ENCODE results near the gene MSANTD4. TPM values are rescaled to one million over a fixed set of nuclear protein-coding genes. Genes with fewer than 3 reads are reported as not detected.

MSANTD4 gene
- total RNA-seq, 1 experiment from 2014 or later, result 17.5 TPM

DNA sequence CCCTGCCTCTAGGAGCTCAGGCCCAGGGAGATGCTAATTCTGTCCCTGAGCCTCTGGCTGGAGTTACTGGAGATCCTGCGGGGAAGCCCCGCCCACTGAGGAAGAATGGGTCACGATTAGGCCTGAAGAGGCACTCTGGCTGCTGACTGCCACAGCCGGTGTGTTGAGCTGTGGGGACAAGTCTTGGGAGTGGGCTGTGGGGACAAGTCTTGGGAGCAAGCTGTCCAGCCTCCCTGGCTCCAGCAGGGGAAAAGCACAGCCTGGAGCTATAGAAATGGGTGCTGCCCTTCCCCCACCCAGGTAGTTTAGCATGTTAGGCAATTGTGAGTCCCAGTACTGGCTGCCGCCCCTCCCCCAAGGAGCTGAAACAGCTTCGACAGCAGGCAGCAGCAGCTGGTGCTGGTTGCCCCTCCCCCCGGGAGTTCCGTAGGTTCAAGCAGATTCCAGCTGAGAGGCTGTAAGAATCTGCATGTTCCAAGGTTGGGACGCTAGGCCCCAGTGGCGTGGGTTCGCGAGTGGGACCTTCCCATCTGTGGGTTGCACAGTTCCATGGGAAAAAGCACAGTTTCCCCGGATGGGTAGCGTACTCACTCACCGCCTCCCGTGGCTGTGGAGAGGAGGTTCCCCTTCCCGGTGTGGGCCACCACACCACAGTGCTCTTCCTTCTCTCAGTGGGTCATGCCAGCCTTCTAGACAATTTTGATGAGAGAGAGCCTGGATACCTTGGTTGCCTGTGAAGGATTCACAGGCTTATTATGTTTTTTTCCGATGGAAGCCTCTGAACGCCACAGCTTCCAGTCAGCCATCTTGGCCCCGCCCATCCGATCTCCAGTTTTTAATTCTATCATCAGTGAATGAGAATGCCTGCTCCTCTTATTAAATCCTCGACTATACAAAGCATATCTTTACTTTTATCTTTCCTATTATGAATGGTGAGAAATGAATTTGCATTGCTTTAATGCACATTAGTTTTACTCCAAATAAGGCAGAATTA lies 61.5 kb downstream of the MSANTD4 start:
- Histone ChIP-seq H4K8ac (replicated peaks; ENCODE audit: insufficient read length, low read depth, low read length) (no peak overlapping the region), H3K4ac (ENCODE audit: low read depth, low read length) (no peak overlapping the region), H2AFZ (ENCODE audit: low read length) (no peak overlapping the region), H2BK5ac (ENCODE audit: insufficient read length, low read length) (no peak overlapping the region), H3T11ph (ENCODE audit: low read length) (no peak overlapping the region), H3K9me3 (ENCODE audit: control insufficient read depth, low read depth, low read length) (no peaks in the 10 kb centered on the region), H3K14ac (ENCODE audit: insufficient read depth, low read length) (peak overlapping the region; percentile 69; the same call in 1 of the 2 replicates), H2BK120ac (ENCODE audit: low read depth, low read length, poor library complexity, severe bottlenecking) (no peak overlapping the region), H4K5ac (ENCODE audit: insufficient read length, low read depth, low read length) (peak overlapping the region; percentile 56), H3K56ac (ENCODE audit: insufficient read length, low read depth, low read length) (no peak overlapping the region), H3K23ac (ENCODE audit: insufficient read length, low read depth, low read length) (no peak overlapping the region), H3K4me1 (ENCODE audit: insufficient read depth, low read length) (peaks cover 5% of the 10 kb centered on the region; the same call in 1 of the 2 replicates), H2BK20ac (ENCODE audit: low read depth, low read length, poor library complexity, severe bottlenecking) (no peak overlapping the region), H2BK12ac (ENCODE audit: insufficient read length, low read depth, low read length) (peak overlapping the region; percentile 84), H4K91ac (ENCODE audit: insufficient read length, low read depth, low read length) (no peak overlapping the region), H3K27ac (ENCODE audit: insufficient read length, low read depth, low read length) (no peak overlapping the region), H3K23me2 (ENCODE audit: insufficient read length, low read depth, low read length, poor library complexity, severe bottlenecking) (no peaks in the 10 kb centered on the region), H3K79me1 (ENCODE audit: insufficient read depth, low read depth, low read length, poor library complexity, severe bottlenecking) (no peaks in the 10 kb centered on the region), H3K18ac (ENCODE audit: insufficient read length, low read depth, low read length) (peak overlapping the region; percentile 84), H2AK5ac (ENCODE audit: insufficient read length, low read length) (no peak overlapping the region), H4K20me1 (ENCODE audit: control insufficient read depth, insufficient read depth, insufficient read length) (no peaks in the 10 kb centered on the region), H3K4me2 (ENCODE audit: insufficient read depth, insufficient read length, low read length) (peak overlapping the region; percentile 21), H3K27me3 (ENCODE audit: insufficient read depth, low read length) (no peaks in the 10 kb centered on the region), H2BK15ac (ENCODE audit: low read depth, low read length) (no peak overlapping the region), H3K79me2 (ENCODE audit: insufficient read depth, low read length) (no peaks in the 10 kb centered on the region), H3K9ac (ENCODE audit: extremely low read depth, insufficient read length, low read length) (no peak overlapping the region)
- H3K36me3 Mint-ChIP-seq (ENCODE audit: insufficient read depth in 1 of 3, low read depth in 3 of 3), result peaks cover 17 to 34% (median 19%) of the 10 kb centered on the region in 3 experiments; a peak in 6 of 7 replicates
- no CpG with 5 or more reads among the region's 22 CpGs for WGBS (ENCODE audit: extremely low coverage, insufficient read length, low lambda C conversion rate)
- TF ChIP-seq, protein P1, sequence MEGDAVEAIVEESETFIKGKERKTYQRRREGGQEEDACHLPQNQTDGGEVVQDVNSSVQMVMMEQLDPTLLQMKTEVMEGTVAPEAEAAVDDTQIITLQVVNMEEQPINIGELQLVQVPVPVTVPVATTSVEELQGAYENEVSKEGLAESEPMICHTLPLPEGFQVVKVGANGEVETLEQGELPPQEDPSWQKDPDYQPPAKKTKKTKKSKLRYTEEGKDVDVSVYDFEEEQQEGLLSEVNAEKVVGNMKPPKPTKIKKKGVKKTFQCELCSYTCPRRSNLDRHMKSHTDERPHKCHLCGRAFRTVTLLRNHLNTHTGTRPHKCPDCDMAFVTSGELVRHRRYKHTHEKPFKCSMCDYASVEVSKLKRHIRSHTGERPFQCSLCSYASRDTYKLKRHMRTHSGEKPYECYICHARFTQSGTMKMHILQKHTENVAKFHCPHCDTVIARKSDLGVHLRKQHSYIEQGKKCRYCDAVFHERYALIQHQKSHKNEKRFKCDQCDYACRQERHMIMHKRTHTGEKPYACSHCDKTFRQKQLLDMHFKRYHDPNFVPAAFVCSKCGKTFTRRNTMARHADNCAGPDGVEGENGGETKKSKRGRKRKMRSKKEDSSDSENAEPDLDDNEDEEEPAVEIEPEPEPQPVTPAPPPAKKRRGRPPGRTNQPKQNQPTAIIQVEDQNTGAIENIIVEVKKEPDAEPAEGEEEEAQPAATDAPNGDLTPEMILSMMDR (conservative IDR thresholded peaks at IDR 0.05), result no peak
- H3K4me1 Mint-ChIP-seq, result peaks cover 10 to 26% of the 10 kb centered on the region in 2 experiments
- peak overlapping the region in 2 of 3 experiments; percentile 58 to 96; a peak in 5 of 7 replicates for H3K27ac Mint-ChIP-seq
- peak overlapping the region in 1 of 2 experiments; percentile 26; a peak in 2 of 5 replicates for H3K4me3 Mint-ChIP-seq
- no peaks in the 10 kb centered on the region for H3K27me3 Mint-ChIP-seq (ENCODE audit: low read depth)
- peaks cover 22 to 26% of the 10 kb centered on the region in 2 experiments for H3K9me3 Mint-ChIP-seq
- DNase-seq, result peak; percentile 91

Other genes starting within 250 kb of the MSANTD4 start
- gene KBTBD3, start 55.1 kb upstream of the MSANTD4 start, total RNA-seq (2021), result 2.4 and 3.2 TPM in 2 replicates
- gene AASDHPPT, start 55.4 kb upstream of the MSANTD4 start, total RNA-seq (2021), result 46.0 and 47.1 TPM in 2 replicates

Data from H9 (cell line).